ENCODE measurements around the gene IGF1R.

Gene IGF1R

DNA sequence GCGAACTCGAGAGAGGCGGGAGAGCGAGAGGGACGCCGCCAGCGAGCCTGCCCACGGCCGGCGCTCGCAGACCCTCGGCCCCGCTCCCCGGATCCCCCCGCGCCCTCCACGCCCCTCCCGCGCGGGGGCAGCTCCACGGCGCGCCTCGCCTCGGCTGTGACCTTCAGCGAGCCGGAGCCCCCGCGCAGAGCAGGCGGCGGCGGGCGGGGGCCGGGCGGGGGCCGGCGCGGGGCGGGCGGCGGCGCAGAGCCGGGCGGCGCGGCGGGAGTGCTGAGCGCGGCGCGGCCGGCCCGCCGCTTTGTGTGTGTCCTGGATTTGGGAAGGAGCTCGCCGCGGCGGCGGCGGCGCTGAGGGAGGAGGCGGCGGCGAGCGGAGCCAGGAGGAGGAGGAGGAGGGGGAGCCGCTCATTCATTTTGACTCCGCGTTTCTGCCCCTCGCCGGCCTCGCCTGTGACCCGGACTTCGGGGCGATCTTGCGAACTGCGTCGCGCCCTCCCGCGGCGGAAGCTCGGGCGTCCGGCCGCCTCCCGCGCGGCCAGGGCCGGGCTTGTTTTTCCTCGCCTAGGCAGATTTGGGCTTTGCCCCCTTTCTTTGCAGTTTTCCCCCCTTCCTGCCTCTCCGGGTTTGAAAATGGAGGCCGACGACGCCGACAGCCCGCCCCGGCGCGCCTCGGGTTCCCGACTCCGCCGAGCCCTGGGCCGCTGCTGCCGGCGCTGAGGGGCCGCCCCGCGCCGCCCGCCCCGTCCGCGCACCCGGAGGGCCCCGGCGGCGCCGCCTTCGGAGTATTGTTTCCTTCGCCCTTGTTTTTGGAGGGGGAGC lies 524 bp downstream of the IGF1R start:
- DNase-seq, result no peak

- no peak for DNase-seq
These were observed 1.4 kb downstream of the IGF1R start for GRCh38 chr15:98649472-98650416.

DNA sequence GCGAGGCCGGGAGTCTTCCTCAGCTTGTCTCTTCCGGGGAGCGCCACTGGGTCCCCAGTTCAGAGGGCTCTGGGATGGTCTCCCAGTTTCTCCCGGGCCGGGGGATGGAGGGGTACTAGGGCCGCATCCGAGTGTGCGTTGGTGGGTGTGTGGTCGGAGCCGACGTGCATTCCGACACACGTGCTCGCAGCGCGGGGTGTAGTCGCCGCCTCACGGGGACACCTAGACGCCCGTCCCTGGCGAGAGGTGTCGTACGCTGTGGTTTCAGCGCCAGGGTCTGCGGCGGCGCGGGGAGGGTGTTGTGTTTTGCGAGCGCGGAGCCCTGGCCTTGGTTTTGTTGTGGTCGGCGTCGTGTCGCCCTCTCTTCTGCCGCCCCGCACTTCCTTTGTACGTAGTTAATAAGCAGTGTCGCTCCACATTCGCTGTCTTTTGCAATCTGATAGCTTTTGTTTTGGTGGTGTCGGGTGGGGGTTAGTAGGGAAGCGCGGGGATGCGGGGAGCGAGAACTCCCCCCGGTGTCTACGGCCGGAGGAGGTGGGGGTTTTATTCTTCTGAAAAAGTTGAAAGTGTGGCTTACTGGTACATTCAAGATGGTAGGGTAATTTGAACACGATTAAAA lies 2.2 kb downstream of the IGF1R start:
- no peak for DNase-seq

GRCh38 chr15:98651036-98651481 lies 2.7 kb downstream of the IGF1R start:
- DNase-seq, result no peak

GRCh38 chr15:98651581-98652220 lies 3.4 kb downstream of the IGF1R start:
- DNase-seq, result no peak

DNA sequence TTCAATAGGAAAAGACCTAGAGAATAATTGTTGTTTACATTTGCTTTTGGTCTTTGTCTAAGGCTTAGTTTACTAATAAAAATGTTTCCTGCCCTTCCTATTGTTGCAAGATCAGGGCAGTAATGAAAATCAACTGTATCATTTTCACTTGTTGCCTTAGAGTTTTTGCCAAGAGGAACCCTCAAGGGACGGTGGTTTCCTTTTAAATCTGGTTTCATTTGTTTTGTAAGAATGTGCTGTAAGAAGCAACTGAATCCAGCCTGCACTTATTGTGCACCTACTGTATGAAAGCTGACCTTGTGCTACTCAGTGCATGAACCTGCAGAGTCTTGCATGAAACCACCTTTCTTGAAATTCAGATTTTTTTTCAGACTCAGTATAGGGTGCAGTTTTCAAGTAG lies 5.3 kb downstream of the IGF1R start:
- DNase-seq, result no peak

- no peak for DNase-seq
These were observed 6.5 kb downstream of the IGF1R start for GRCh38 chr15:98654790-98655360.

DNA sequence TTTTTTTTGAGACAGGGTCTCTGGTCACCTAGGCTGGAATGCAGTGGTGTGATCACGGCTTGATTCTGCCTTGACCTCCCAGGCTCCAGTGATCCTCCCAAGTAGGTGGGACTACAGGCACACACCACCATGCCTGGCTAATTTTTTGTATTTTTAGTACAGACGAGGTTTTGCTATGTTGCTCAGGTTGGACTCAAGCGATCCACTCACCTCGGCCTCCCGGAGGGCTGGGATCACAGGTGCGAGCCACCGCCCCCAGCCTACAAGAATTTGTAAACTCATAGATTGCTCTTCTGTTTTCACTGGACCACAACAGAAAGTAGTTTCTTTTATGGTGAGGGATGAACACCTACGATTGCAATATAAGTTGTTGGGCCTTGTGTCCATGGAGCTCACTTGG lies 7.4 kb downstream of the IGF1R start:
- DNase-seq, result no peak

DNA sequence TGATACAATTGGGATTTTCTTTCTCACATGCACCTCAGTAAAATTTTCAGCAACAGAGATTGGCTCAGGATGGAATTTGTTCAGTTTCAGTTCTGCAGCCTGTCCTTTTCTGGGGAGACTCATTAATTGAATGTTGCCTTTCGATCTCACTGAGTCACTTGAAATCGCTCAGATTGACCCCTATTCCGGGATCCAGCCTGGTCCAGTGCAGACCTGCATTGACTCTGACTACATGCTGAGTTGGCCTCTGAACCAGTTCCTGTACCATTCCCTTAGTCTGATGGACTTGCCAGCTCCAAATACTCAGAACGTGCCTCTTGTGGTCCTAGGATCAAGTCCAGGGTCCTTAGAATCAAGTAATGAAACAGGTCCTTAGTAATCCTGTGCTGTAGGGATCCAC lies 9.4 kb downstream of the IGF1R start:
- no peak for DNase-seq

DNA sequence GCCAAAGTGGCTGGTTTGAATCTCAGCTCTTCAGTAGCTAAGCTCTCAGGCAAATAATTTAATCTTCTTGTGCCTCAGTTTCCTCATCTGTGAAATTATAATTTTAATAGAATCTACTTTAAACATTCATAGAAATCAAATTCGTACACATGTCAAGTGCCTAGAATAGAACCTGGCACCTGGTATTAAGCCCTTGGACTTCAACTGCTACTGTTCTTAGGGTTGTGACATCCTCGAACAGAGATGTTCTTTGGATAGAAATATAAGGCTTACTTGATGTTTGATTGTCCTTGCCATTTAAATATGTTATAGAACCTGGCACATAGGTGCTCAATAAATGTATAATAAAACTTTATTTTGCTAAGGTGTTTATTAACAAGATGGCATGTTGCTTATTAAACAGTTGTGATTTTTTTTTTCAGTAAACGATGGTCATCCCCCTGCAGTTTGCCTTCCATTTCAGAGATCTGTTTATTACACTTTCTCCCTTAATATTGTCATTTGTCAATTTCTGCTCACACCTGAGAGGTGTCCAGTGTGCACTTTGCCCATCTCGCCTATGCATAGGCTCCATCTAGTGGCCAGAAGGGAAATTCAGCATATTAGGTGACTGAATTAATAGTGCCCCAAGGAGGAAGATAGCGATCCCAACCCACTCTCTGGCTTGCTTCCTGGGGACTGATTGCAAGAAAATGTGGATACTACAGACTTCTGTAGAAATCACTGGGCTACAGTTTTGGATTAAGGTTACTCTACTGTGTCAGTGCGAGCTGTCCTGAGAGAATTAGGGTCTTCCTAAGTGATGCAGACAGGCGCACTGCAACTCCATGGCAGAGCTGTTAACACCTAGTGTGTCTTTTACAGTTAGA lies 10.7 kb downstream of the IGF1R start:
- no peak for DNase-seq

- DNase-seq, result no peak
These were observed 11.7 kb downstream of the IGF1R start for GRCh38 chr15:98660055-98660454.

- no peak for DNase-seq
These were observed 14.7 kb downstream of the IGF1R start for GRCh38 chr15:98663045-98663444.

DNA sequence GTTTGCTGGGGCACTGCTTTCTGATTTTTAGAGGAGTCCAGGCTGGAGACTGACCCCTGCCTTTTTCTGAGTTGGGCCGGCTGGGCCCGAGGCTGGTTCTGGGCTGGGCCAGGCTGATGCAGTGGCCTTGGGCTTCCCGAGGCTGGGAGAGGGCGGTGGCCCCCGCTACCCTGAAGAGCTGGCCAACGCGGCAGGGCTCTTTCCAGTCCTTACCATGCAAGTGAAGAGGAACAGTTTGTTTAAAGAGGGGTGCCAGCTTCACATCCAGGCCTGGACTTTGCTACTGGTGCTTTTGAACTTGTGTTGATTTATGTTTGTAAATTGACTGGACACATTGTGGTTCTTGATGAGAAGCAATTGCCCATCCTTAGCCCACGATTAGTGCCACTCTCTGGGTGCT lies 15.3 kb downstream of the IGF1R start:
- no peak for DNase-seq

GRCh38 chr15:98666441-98666840 lies 18.1 kb downstream of the IGF1R start:
- no peak for DNase-seq

GRCh38 chr15:98666841-98667240 lies 18.5 kb downstream of the IGF1R start:
- DNase-seq, result no peak

DNA sequence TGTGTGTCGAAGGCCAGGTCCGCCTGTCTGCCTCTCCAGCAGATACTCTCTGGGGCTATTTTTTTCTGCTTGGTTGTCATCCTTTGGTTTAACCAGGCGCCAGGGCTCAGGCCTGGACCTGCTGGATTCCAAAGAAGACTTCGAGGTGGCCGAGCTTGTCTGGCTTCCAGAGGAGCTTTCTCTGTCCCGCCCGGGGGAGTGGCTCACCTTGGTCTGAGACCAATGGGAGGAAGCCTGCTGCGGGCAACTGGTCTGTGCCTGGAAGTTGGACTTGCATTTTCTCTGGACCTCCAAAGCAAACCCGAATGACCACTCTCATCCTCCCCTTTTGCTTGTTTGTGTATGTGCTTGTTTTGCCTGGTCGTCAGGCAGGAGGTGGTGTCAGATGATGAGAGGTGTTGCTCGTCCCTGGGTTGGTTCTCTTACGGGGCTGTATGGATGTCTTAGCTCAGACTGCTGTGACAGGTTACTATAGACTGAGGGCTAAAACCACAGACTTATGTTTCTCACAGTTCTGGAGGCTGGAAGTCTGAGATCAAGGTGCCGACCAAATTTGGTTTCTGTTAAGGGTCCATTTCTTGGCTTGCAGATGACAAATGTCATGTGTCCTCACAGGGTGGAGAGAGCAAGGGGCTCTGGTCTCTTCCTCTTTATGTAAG lies 19.3 kb downstream of the IGF1R start:
- DNase-seq, result no peak

- DNase-seq, result no peak
These were observed 20.4 kb downstream of the IGF1R start for GRCh38 chr15:98668566-98669308.

GRCh38 chr15:98669638-98670037 lies 21.3 kb downstream of the IGF1R start:
- DNase-seq, result no peak

DNA sequence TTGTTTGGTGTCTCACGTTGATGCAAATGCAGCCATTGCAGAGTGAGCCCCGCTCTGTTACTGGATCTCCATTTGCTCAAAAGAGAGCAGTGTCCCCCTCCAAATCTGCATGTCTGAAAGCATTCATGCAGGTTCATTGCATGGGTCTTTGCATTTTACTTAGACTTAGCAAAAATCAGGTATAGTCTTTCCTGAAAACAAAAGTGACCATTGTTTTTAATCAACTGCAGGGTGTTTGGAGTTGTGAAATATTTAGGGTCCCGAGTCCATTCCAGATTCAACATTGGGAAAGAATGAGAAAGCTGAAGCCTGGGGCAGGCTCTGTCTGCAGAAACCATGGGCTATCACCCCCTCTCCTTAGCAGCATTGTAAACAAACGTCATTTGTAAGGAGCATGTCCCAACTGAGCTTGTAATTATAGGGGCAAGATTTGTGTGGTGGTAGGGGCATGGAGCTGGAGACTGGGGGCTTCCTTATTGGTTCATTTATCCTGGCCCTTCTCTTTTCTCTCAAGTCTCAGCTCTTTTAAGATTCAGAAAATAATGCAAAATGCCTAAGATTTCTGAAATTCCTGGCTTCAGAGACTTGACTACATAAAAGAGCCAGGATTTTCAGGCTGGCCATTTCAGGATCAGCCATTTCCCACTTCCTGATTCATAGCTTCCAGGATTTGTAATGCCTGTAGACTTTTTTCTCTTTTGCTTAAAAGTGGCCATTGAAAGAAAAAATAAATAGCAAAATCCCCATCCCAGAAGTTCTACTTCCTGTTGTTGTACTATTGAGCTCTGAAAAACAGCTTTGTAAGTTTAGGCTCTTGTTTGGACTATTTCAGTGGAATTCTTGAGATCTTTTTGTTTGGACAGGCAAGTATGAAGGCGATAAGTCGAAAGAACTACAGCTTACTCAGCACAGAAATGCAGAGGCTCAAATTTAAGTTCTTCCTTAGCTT lies 23.0 kb downstream of the IGF1R start:
- DNase-seq, result no peak
